Measurements from ENCODE around the gene CTDSPL. TPM values are rescaled to one million over a fixed set of nuclear protein-coding genes. Genes with fewer than 3 reads are reported as not detected.
A peak's percentile ranks its signal among the peaks of the same experiment; 100 is the strongest.
"Not testable (repeated sequence)": the region's sequence is repeated elsewhere in the genome, so short reads cannot be mapped to it uniquely, and the experiment has no call there.

CTDSPL gene
- total RNA-seq, 1 donor: 34.7 TPM

DNA sequence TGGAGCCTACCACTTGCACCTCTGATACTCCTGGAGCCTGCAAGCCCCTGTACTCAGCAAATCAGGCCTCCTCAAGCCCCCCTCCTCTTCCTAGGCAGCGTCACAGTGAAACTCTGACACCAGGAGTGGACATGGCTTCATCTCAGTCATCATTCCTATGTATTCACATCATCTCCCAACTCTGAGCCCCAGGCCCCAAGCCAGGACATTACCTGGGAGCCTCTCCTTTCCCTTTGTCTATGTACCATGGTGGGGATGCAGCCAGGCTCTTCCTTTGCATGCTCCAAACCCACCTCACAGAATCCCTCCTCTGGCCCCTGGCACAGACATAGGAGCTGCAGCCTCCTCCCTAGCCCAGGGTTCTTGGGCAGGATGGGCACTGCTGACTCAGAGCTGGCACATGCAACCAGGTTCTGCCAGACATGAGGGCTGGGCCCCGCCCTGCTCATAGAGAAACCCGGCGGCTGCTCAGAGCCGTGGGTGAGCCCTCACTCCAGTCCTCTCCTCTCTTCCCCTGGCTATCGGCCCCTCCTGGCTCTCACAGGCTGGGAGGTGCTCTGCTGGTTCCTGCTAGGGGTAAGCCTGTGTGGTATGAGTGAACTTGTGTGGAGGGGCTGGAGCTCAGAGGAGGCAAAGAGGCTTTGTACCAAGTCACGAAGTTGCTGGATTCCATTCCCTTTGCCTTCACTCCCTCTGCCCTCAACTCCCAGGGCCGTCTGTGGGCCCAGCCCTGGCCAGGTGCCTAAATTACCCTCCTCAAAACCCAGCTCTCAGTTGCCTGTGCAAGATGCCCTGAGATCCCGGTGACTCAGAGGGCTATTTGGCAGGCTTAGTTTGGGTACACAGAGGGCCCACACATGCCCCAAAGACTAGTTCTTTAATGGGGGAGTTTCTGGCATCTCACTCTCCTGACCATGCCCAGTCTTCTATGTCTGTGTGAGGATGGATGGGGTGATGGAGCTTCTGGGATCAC lies 169.6 kb downstream of the CTDSPL start:
- Histone ChIP-seq H3K36me3 (ENCODE audit: insufficient read depth, low read length) (no peaks in the 10 kb centered on the region), H3K4me2 (ENCODE audit: insufficient read depth, low read length) (peak overlapping the region; percentile 51), H3K27ac (ENCODE audit: low read depth, low read length) (peak overlapping the region; percentile 72), H3K79me2 (ENCODE audit: insufficient read depth, low read length) (peaks cover 11% of the 10 kb centered on the region), H2AFZ (ENCODE audit: low read length) (peak overlapping the region; percentile 68), H3K4me3 (ENCODE audit: insufficient read depth, low read length) (peak overlapping the region; percentile 23), H4K20me1 (ENCODE audit: insufficient read depth, low read length) (peaks cover 4% of the 10 kb centered on the region), H3K27me3 (ENCODE audit: insufficient read depth, low read length) (no peaks in the 10 kb centered on the region), H3K9me3 (ENCODE audit: low read depth, low read length) (no peaks in the 10 kb centered on the region), H3K4me1 (ENCODE audit: insufficient read depth, low read length) (peaks cover 22% of the 10 kb centered on the region)
- peak; percentile 96 for DNase-seq (ENCODE audit: insufficient read length, low spot score, missing footprints)
- TF ChIP-seq, protein P1, sequence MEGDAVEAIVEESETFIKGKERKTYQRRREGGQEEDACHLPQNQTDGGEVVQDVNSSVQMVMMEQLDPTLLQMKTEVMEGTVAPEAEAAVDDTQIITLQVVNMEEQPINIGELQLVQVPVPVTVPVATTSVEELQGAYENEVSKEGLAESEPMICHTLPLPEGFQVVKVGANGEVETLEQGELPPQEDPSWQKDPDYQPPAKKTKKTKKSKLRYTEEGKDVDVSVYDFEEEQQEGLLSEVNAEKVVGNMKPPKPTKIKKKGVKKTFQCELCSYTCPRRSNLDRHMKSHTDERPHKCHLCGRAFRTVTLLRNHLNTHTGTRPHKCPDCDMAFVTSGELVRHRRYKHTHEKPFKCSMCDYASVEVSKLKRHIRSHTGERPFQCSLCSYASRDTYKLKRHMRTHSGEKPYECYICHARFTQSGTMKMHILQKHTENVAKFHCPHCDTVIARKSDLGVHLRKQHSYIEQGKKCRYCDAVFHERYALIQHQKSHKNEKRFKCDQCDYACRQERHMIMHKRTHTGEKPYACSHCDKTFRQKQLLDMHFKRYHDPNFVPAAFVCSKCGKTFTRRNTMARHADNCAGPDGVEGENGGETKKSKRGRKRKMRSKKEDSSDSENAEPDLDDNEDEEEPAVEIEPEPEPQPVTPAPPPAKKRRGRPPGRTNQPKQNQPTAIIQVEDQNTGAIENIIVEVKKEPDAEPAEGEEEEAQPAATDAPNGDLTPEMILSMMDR (IDR thresholded peaks at IDR 0.05; ENCODE audit: extremely low read depth, low read depth, low read length): no peak

DNA sequence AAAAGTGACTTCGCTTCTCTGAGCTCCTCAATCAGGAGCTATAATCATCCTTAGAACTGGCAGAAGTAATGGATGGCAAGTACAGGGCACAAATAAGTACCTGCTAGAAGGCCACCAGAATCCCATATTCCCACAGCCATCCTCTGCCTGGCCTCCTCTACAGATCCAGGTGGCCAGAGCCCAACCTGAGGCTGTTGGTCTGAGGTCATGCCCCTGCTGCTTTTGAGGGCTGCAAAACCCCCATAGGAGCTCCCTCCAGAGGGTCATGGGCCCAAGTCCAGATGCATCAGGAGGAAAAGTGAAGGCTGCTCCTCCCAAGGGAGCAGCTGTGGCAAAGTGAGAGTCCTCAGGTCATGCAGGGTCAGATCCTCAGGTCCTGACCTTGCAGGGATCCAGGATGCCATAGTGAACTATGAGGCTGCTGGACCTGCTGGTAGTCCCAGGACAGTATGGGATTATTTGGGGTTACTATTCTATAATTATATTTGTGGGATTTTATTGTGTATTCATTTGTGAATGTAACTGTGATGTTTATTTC lies 170.7 kb downstream of the CTDSPL start:
- Histone ChIP-seq H3K4me2 (ENCODE audit: insufficient read depth, low read length) (no peak overlapping the region), H3K9me3 (ENCODE audit: low read depth, low read length) (no peaks in the 10 kb centered on the region), H3K27ac (ENCODE audit: low read depth, low read length) (no peak overlapping the region), H4K20me1 (ENCODE audit: insufficient read depth, low read length) (peaks cover 4% of the 10 kb centered on the region), H2AFZ (ENCODE audit: low read length) (no peak overlapping the region), H3K27me3 (ENCODE audit: insufficient read depth, low read length) (no peaks in the 10 kb centered on the region), H3K4me1 (ENCODE audit: insufficient read depth, low read length) (peaks cover 22% of the 10 kb centered on the region), H3K79me2 (ENCODE audit: insufficient read depth, low read length) (peaks cover 9% of the 10 kb centered on the region), H3K36me3 (ENCODE audit: insufficient read depth, low read length) (no peaks in the 10 kb centered on the region), H3K4me3 (ENCODE audit: insufficient read depth, low read length) (no peak overlapping the region)
- TF ChIP-seq, protein P1 (IDR thresholded peaks at IDR 0.05; ENCODE audit: extremely low read depth, low read depth, low read length): no peak
- DNase-seq (ENCODE audit: insufficient read length, low spot score, missing footprints): peak; percentile 80

DNA sequence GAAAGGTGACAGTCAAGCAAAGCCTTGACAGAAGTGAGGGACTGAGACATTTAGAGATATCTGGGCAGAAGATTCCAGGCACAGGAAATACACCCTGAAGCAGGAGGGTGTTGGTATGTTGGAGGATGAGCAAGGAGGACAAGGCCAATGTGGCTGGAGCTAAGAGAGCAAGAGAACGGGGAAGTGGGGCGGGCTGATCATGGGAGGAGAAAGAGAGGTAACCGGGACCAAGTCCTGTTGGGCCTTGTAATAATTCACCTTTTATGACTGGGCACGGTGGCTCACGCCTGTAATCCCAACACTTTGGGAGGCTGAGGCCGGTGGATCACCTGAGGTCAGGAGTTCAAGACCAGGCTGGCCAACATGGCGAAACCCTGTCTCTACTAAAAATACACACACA lies 171.9 kb downstream of the CTDSPL start:
- H3K4me3 ChIP-seq (ENCODE audit: insufficient read depth, low read length); H4K20me1 ChIP-seq (ENCODE audit: insufficient read depth, low read length); H3K27me3 ChIP-seq (ENCODE audit: insufficient read depth, low read length); H3K4me2 ChIP-seq (ENCODE audit: insufficient read depth, low read length); H3K27ac ChIP-seq (ENCODE audit: low read depth, low read length); H2AFZ ChIP-seq (ENCODE audit: low read length); H3K9me3 ChIP-seq (ENCODE audit: low read depth, low read length); DNase-seq (ENCODE audit: insufficient read length, low spot score, missing footprints); H3K36me3 ChIP-seq (ENCODE audit: insufficient read depth, low read length); H3K79me2 ChIP-seq (ENCODE audit: insufficient read depth, low read length): not testable (repeated sequence)
- peaks cover 23% of the 10 kb centered on the region for H3K4me1 ChIP-seq (ENCODE audit: insufficient read depth, low read length)

Small RNA genes lying within 50 kb of the gene (small RNA-seq; reads per million reads assigned to genes)
- gene MIR26A1: 58.9 reads per million, percentile 96 among the genes with 10 or more reads in this experiment
- gene RF00019: not detected

Other genes starting within 250 kb of the CTDSPL start
- gene VILL, start 128.9 kb downstream of the CTDSPL start, total RNA-seq: 6.8 and 7.6 TPM in 2 replicates
- 23.2 and 23.6 TPM in 2 replicates for gene PLCD1, start 167.8 kb downstream of the CTDSPL start, total RNA-seq
- under 0.01 and 0.29 TPM in 2 replicates for gene DLEC1, start 177.3 kb downstream of the CTDSPL start, total RNA-seq

Data from osteoblast (primary cell).